Esophagus muscularis mucosa (tissue), 4 donors: Measurements from ENCODE around the gene CYP46A1. TPM values are rescaled to one million over a fixed set of nuclear protein-coding genes. Genes with fewer than 3 reads are reported as not detected.

Experiments
- DNase-seq: peaks from one replicate; pipeline ENCODE4 v3.0.0-alpha.2; 2017; ENCODE audit errors: extremely low spot score
- H3K27ac ChIP-seq, 4 donors: fragments of 200-600 bp; sonication (generic); replicated peaks in 1 of 4; 1 replicate in 3 of 4; 2 replicates in 1 of 4; pipeline ENCODE4 v1.5.1; 2016 to 2019; ENCODE audit warnings: mild to moderate bottlenecking in 1 of 4
- H3K27me3 ChIP-seq, 4 donors: fragments of 200-600 bp; sonication (generic); one replicate each; pipeline versions ENCODE4 v1.5.1 to v1.6.0; 2016 to 2019
- H3K36me3 ChIP-seq, 4 donors: fragments of 200-600 bp; sonication (generic); one replicate each; pipeline ENCODE4 v1.5.1; 2016 to 2019
- H3K4me1 ChIP-seq, 4 donors: fragments of 200-600 bp; sonication (generic); one replicate each; pipeline ENCODE4 v1.5.1; 2016 to 2019
- H3K4me3 ChIP-seq, 4 donors: fragments of 200-600 bp; sonication (generic); 1 replicate in 2 of 4; 2 replicates in 2 of 4; pipeline ENCODE4 v1.5.1; 2016 to 2019; ENCODE audit warnings: mild to moderate bottlenecking in 4 of 4, moderate library complexity in 1 of 4
- H3K9me3 ChIP-seq, 4 donors: fragments of 200-600 bp; sonication (generic); 1 replicate in 3 of 4; 2 replicates in 1 of 4; pipeline ENCODE4 v1.5.1; 2016 to 2019
- CTCF ChIP-seq, 3 experiments: fragments of 200-600 bp in 2 of 3; fragments of 450-650 bp in 1 of 3; sonication (generic) in 2 of 3; IDR thresholded peaks; one replicate each; pipeline ENCODE4 v1.5.1; 2017 to 2019; ENCODE audit warnings: antibody characterized with exemption in 3 of 3, mild to moderate bottlenecking in 2 of 3, moderate library complexity in 1 of 3
- EP300 ChIP-seq: sonication (generic); formaldehyde crosslinking; IDR thresholded peaks from one replicate; pipeline ENCODE4 v1.6.1; 2017; ENCODE audit warnings: antibody characterized with exemption
- POLR2A ChIP-seq: fragments of 450-650 bp; IDR thresholded peaks from one replicate; pipeline ENCODE4 v1.6.1; 2017; ENCODE audit warnings: antibody characterized with exemption, moderate library complexity, mild to moderate bottlenecking, low read depth
- POLR2AphosphoS5 ChIP-seq, 2 donors: sonication (generic); formaldehyde crosslinking; IDR thresholded peaks; one replicate each; pipeline ENCODE4 v1.6.1; 2017; ENCODE audit warnings: antibody characterized with exemption in 2 of 2
- WGBS: methylation state at CpG from one replicate; pipeline ENCODE4 v1.1.5; 2018; 5-methylcytosine and 5-hydroxymethylcytosine counted together
- intact Hi-C: fragments of 100-400 bp; cut with DNase I; formaldehyde crosslinking; loops from one replicate; pipeline ENCODE4 v1.15.1; 2023
- total RNA-seq, 4 donors: library from RNA; depleted of rRNA; stranded (reverse); fragments of >200 nt; gene quantifications; one replicate each; pipeline versions ENCODE4 v1.1.0 to v1.2.1, GENCODE V29; 2016

Gene CYP46A1
- total RNA-seq, 4 donors from 2014 or later, result 1.2 to 2.5 (median 1.9) TPM

GRCh38 chr14:99730876-99731546, 46.9 kb downstream of the CYP46A1 start:
- H3K27me3 ChIP-seq, result no peaks in the 10 kb centered on the region
- H3K27ac ChIP-seq, result peak overlapping the region; percentile 47 to 68 (median 62)
- DNase-seq, result no peak
- no peaks in the 10 kb centered on the region for H3K36me3 ChIP-seq
- intact Hi-C loops, result loop anchor here (2.0 kb wide), 2 partner anchors 62 to 154 kb away; partner anchors contain the start of gene EML1
- TF ChIP-seq EP300 (no peak), POLR2A (no peak), POLR2AphosphoS5 (IDR thresholded peaks at IDR 0.05) (no peak)
- peaks cover 55 to 66% (median 60%) of the 10 kb centered on the region in 4 donors for H3K4me1 ChIP-seq
- WGBS, result 67% methylated on average over 10 of the region's 13 CpGs
- peak overlapping the region; percentile 63 to 76 (median 70) for H3K4me3 ChIP-seq
- H3K9me3 ChIP-seq, result no peaks in the 10 kb centered on the region

DNA sequence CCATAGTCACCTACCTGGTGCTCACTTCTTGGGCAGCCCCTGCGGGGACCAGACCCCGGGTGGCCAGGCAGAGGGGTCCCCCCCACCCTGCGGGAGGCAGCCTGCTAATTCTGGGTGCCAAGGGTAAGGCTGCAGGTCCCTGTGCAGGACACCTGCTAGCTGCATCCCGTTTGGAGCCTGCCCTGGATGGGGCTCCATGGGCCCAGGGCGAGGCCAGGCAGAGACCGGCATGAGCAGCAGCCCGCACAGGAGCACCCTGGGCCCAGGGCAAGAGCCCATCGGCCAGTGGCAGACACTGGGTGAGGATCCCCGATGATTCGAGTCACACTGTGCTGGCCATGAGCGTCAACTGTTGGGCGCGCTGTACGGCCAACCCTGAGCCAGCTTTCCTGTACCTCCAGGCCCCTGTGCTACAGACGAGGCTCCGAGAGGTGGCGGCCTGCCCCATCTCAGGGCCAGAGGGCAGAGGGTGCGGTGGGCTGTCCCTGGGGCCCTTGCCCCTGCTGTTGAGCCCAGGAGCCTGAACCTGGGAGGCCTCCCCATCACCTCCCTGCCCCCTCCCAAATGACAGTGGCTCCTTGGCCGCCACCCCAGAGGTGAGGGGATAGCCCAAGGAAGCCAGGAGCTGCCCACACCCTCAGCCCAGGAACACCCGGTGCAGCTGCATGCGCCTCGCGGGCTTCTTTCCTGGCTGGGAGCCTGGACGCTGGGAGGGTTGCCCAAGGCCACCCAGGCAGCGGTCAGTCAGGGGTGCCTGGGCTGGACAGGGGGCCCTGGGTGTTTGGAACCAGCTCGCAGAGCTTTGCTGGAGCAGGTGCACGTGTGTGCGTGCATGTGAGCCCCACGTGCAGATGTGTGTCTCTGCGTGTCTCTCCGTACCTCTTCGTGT, 47.7 kb downstream of the CYP46A1 start:
- peak overlapping the region in 3 of 4 donors; percentile 61 to 68 (median 63) for H3K27ac ChIP-seq
- no peak overlapping the region for H3K4me3 ChIP-seq
- peaks cover 61 to 71% (median 67%) of the 10 kb centered on the region in 4 donors for H3K4me1 ChIP-seq
- intact Hi-C loops, result loop anchor here (2.0 kb wide), 2 partner anchors 61 to 153 kb away; partner anchors contain the start of gene EML1
- TF ChIP-seq POLR2AphosphoS5 (IDR thresholded peaks at IDR 0.05), result no peak
- no peak for TF ChIP-seq EP300
- TF ChIP-seq CTCF (IDR thresholded peaks at IDR 0.05), result no peak
- TF ChIP-seq POLR2A, result no peak
- no peak for DNase-seq
- 81% methylated on average over 10 of the region's 32 CpGs for WGBS
- H3K36me3 ChIP-seq, result no peaks in the 10 kb centered on the region
- H3K27me3 ChIP-seq, result no peaks in the 10 kb centered on the region
- H3K9me3 ChIP-seq, result no peaks in the 10 kb centered on the region

GRCh38 chr14:99732436-99733210, 48.5 kb downstream of the CYP46A1 start:
- Histone ChIP-seq H3K27ac (peak overlapping the region in 1 of 4 donors; percentile 63), H3K4me1 (peaks cover 69 to 80% (median 76%) of the 10 kb centered on the region in 4 donors)

GRCh38 chr14:99733211-99733539, 49.1 kb downstream of the CYP46A1 start:
- peaks cover 69 to 85% (median 80%) of the 10 kb centered on the region in 4 donors for H3K4me1 ChIP-seq

More at GRCh38 chr14:99732436-99733210, 48.5 kb downstream of the CYP46A1 start:
- intact Hi-C loops, result no loop called here
- 94% methylated on average over 10 of the region's 23 CpGs for WGBS
- TF ChIP-seq EP300 (no peak), POLR2A (no peak), CTCF (IDR thresholded peaks at IDR 0.05) (no peak), POLR2AphosphoS5 (IDR thresholded peaks at IDR 0.05) (no peak)
- H3K27me3 ChIP-seq, result no peaks in the 10 kb centered on the region
- H3K9me3 ChIP-seq, result no peaks in the 10 kb centered on the region
- no peak overlapping the region for H3K4me3 ChIP-seq
- H3K36me3 ChIP-seq, result no peaks in the 10 kb centered on the region
- no peak for DNase-seq

More at GRCh38 chr14:99733211-99733539, 49.1 kb downstream of the CYP46A1 start:
- intact Hi-C loops, result no loop called here
- H3K27ac ChIP-seq, result no peak overlapping the region
- 93% methylated on average over 6 of the region's 6 CpGs for WGBS
- no peaks in the 10 kb centered on the region for H3K36me3 ChIP-seq
- H3K9me3 ChIP-seq, result no peaks in the 10 kb centered on the region
- no peak overlapping the region for H3K4me3 ChIP-seq
- TF ChIP-seq CTCF (IDR thresholded peaks at IDR 0.05) (no peak), EP300 (no peak), POLR2AphosphoS5 (IDR thresholded peaks at IDR 0.05) (no peak), POLR2A (no peak)
- no peaks in the 10 kb centered on the region for H3K27me3 ChIP-seq
- DNase-seq, result no peak
